IPS-18a (cell line): ENCODE data around the gene CFAP68.
A peak's percentile ranks its signal among the peaks of the same experiment; 100 is the strongest.
"Not testable (repeated sequence)": the region's sequence is repeated elsewhere in the genome, so short reads cannot be mapped to it uniquely, and the experiment has no call there.

ENCODE experiments used
- H3K27ac ChIP-seq: one replicate; pipeline ENCODE4 v1.5.1; 2013; ENCODE audit warnings: low read length
- H3K27me3 ChIP-seq: one replicate; pipeline ENCODE4 v1.6.1; 2013; ENCODE audit warnings: mild to moderate bottlenecking, low read length; ENCODE audit not compliant: control insufficient read depth, insufficient read depth
- H3K36me3 ChIP-seq: one replicate; pipeline ENCODE4 v1.6.1; 2013; ENCODE audit warnings: low read depth, low read length; ENCODE audit not compliant: control insufficient read depth
- H3K4me1 ChIP-seq: one replicate; pipeline ENCODE4 v1.6.1; 2013; ENCODE audit warnings: low read depth, low read length; ENCODE audit not compliant: control insufficient read depth
- H3K4me3 ChIP-seq: one replicate; pipeline ENCODE4 v1.5.1; 2013; ENCODE audit warnings: low read length
- H3K9ac ChIP-seq: one replicate; pipeline ENCODE4 v1.6.1; 2013; ENCODE audit warnings: mild to moderate bottlenecking, low read length, moderate library complexity
- H3K9me3 ChIP-seq: one replicate; pipeline ENCODE4 v1.6.1; 2013; ENCODE audit warnings: low read depth, low read length; ENCODE audit not compliant: control insufficient read depth

CFAP68 gene

DNA sequence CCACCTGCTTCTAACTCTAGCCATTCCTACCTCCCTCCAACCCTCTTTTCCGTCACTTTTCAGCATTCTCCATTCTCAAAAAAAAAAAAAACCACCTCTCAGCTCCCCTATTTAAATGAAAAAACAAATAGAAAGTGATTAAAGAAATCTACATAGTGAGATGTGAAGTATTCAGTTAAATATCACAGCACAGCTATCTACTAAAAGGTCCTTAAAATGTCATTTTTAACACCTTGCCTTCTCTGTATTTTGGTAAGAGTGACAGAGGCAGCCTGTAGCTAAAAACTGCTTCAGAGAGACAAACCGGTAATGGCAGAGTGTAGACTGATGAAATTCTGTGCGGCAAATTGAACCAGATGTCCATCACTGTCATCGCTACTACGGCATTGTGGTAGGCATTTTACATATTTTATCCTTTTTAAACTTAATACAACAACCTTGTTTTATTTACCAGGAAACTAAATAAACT is 7.6 kb upstream of the CFAP68 start:
- Histone ChIP-seq H3K9me3 (no peaks in the 10 kb centered on the region), H3K4me3 (peak overlapping the region; percentile 94), H3K27ac (no peak overlapping the region), H3K9ac (peak overlapping the region; percentile 51), H3K27me3 (no peaks in the 10 kb centered on the region), H3K36me3 (no peaks in the 10 kb centered on the region), H3K4me1 (peaks cover 6% of the 10 kb centered on the region)

DNA sequence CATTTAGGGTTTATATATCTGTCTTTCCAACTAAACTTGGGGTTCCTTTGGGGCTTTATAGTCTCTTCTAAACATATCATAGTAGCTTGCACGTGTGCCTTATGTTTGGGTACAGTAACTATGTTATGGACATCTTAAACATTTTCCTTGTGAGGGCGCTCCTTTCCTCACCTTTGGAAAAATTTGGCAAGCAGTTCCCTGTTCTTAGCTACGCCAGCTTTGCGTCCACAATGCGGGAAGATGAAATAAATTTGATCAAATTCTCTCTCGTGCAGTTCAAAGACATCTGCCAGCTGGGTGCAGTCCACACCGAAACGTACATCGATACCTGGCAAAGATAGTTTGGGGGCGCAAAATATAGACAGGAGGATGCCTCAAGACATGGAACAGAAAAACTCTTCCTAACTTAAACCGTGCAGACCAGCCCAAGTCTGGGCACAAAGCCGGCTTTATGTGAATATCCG is 924 bp upstream of the CFAP68 start:
- no peaks in the 10 kb centered on the region for H3K27me3 ChIP-seq
- peak overlapping the region; percentile 10 for H3K27ac ChIP-seq
- H3K4me1 ChIP-seq, result peaks cover 5% of the 10 kb centered on the region

DNA sequence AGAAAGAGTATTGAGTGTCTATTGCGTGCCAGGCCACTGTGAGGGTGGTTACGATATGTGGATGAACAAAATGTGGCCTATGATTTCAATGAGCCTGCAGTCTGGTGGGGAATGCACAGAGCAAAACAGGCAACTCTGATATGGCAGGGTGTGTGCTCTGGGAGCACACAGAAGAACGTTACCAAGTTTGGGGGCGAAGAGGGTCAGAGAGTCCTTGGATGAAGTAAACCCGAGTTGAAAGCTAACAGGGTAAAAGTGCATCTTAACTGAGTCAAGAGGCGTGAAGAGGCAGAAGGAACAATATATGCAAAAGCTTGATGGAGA is 258 bp downstream of the CFAP68 start:
- H3K4me1 ChIP-seq, result peaks cover 5% of the 10 kb centered on the region
- H3K9me3 ChIP-seq, result no peaks in the 10 kb centered on the region
- no peaks in the 10 kb centered on the region for H3K27me3 ChIP-seq
- peak overlapping the region; percentile 99 for H3K4me3 ChIP-seq
- peak overlapping the region; percentile 84 for H3K9ac ChIP-seq
- peak overlapping the region; percentile 97 for H3K27ac ChIP-seq
- no peaks in the 10 kb centered on the region for H3K36me3 ChIP-seq

More for the DNA sequence above, 924 bp upstream of the CFAP68 start:
- Histone ChIP-seq H3K36me3 (no peaks in the 10 kb centered on the region), H3K9ac (peak overlapping the region; percentile 61), H3K9me3 (no peaks in the 10 kb centered on the region), H3K4me3 (peak overlapping the region; percentile 99)

DNA sequence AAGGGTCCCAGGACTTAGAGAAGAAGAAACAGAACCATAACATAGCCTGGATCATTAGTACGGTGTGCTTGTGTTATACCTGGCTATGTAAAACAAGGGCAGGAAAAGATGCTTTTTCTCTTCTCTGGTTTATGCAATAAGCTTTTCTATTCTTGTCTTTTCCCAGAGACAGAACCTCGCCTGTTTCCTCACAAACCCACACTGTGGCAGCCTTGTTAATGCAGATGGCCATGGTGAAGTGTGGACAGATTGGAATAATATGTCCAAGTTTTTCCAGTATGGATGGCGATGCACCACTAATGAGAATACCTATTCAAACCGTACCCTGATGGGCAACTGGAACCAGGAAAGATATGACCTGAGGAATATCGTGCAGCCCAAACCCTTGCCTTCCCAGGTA is 2.9 kb downstream of the CFAP68 start:
- Histone ChIP-seq H3K4me3 (no peak overlapping the region), H3K4me1 (peaks cover 5% of the 10 kb centered on the region), H3K27me3 (no peaks in the 10 kb centered on the region), H3K27ac (no peak overlapping the region), H3K9me3 (no peaks in the 10 kb centered on the region), H3K9ac (no peak overlapping the region), H3K36me3 (no peaks in the 10 kb centered on the region)

- H3K4me3 ChIP-seq, H3K36me3 ChIP-seq, H3K9me3 ChIP-seq, H3K27ac ChIP-seq, H3K9ac ChIP-seq, H3K27me3 ChIP-seq, H3K4me1 ChIP-seq: not testable (repeated sequence)
Observed at GRCh38 chr11:111885053-111885452, 5.7 kb downstream of the CFAP68 start.

DNA sequence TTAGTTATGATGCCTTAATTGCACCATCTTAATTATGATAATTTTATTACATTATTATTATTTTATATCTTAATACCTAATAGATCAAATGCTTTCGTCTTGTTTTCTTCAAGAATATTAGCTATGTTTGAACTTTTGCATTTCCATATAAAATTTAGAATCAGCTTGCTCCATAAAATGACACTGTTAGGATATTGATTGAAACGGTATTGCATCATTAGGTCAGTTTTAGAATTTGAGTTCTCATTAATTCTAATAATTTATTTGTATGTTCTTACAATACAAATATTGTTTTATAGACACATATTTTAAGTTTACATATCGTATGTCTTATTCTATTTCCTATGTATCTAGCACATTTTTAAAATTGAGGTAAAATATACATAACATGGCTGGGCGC is 6.7 kb downstream of the CFAP68 start:
- no peaks in the 10 kb centered on the region for H3K9me3 ChIP-seq
- H3K4me1 ChIP-seq, result no peaks in the 10 kb centered on the region
- no peaks in the 10 kb centered on the region for H3K36me3 ChIP-seq
- H3K9ac ChIP-seq, result no peak overlapping the region
- no peak overlapping the region for H3K27ac ChIP-seq
- no peaks in the 10 kb centered on the region for H3K27me3 ChIP-seq
- no peak overlapping the region for H3K4me3 ChIP-seq

GRCh38 chr11:111886844-111887243 is 7.5 kb downstream of the CFAP68 start:
- Histone ChIP-seq H3K9me3 (no peaks in the 10 kb centered on the region), H3K4me3 (no peak overlapping the region), H3K27ac (no peak overlapping the region), H3K27me3 (no peaks in the 10 kb centered on the region), H3K36me3 (no peaks in the 10 kb centered on the region), H3K9ac (no peak overlapping the region), H3K4me1 (no peaks in the 10 kb centered on the region)

- Histone ChIP-seq H3K27ac (no peak overlapping the region), H3K4me1 (no peaks in the 10 kb centered on the region), H3K9ac (no peak overlapping the region), H3K36me3 (no peaks in the 10 kb centered on the region), H3K27me3 (no peaks in the 10 kb centered on the region), H3K9me3 (no peaks in the 10 kb centered on the region), H3K4me3 (no peak overlapping the region)
Observed at GRCh38 chr11:111905411-111905810, 26.1 kb downstream of the CFAP68 start.

DNA sequence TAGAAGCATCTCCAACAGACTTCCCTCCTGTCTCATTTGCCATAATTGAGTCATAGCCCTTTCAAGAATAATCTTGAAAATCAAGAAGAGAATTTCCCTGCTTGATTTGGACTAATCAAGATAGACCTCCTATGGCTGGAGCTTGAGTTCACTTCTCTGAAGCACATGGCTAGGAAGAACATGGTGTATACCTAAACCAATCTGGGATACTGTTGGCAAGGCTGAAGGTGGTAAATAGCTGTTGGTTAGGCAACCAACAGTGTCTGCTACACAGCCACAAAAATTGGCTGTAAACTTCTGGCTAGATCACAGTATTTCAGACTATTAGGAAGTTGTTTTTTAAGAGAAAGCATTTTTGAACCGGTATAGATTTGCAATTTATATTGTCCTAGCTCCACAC is 27.3 kb downstream of the CFAP68 start:
- no peaks in the 10 kb centered on the region for H3K9me3 ChIP-seq
- H3K4me1 ChIP-seq, result peaks cover 3% of the 10 kb centered on the region
- no peak overlapping the region for H3K4me3 ChIP-seq
- no peaks in the 10 kb centered on the region for H3K27me3 ChIP-seq
- no peak overlapping the region for H3K9ac ChIP-seq
- no peak overlapping the region for H3K27ac ChIP-seq
- no peaks in the 10 kb centered on the region for H3K36me3 ChIP-seq

DNA sequence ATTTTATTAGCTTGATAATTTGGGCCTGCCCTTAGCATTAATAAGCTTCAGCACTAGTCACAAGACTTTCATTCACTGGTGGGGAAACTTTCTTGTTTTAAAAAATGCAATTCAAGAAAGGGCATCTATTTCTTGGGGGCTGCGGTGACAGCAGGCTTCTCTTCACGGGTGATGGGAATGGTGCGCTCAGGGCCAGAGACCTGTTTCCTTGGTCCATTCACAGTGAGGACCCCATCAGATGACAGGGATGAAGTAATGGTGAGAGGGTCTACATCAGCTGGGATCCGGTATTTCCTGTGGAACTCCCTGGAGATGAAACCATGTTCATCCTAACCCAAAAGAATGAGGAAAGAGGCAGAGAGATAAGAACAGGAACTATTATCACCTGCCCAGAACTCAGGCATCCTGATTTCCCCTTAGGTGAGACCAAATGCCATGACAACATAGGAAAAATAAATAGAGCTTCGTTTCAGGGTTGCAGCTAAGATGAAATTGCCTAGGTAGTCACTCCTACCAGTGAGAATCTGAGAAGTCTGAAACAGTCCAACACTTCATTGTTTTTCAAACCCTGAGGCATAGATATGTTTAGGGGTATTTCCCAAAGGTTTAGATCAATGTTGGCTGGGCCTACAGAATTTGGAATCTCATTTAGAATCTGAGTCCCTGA is 29.4 kb downstream of the CFAP68 start:
- Histone ChIP-seq H3K9me3 (no peaks in the 10 kb centered on the region), H3K4me1 (peaks cover 11% of the 10 kb centered on the region), H3K27ac (no peak overlapping the region), H3K36me3 (no peaks in the 10 kb centered on the region), H3K27me3 (no peaks in the 10 kb centered on the region), H3K9ac (no peak overlapping the region), H3K4me3 (no peak overlapping the region)

- Histone ChIP-seq H3K27ac (no peak overlapping the region), H3K4me3 (no peak overlapping the region), H3K27me3 (no peaks in the 10 kb centered on the region), H3K9ac (no peak overlapping the region), H3K4me1 (peaks cover 11% of the 10 kb centered on the region), H3K36me3 (no peaks in the 10 kb centered on the region), H3K9me3 (no peaks in the 10 kb centered on the region)
Observed at GRCh38 chr11:111909378-111909777, 30.0 kb downstream of the CFAP68 start.
